T47D (cell line): ENCODE data around the gene SPATA31D3.
"Not testable (repeated sequence)": the region's sequence is repeated elsewhere in the genome, so short reads cannot be mapped to it uniquely, and the experiment has no call there.

Experiments
- DNase-seq, 2 experiments: peaks; one replicate each; pipeline versions ENCODE4 v3.0.0 to v3.0.0-alpha.2; 2011 to 2012; ENCODE audit warnings: low read depth in 1 of 2, low spot score in 1 of 2
- JUND ChIP-seq: IDR thresholded peaks from 2 replicates; pipeline ENCODE4 v1.6.1; 2012; ENCODE audit warnings: low read depth
- in situ Hi-C: cut with HindIII; loops from 2 replicates; pipeline ENCODE4 v1.10.0; 2016; ENCODE audit warnings: low sequenced_read_pairs, low pct_unique_long_range_greater_than_20kb

Gene SPATA31D3

GRCh38 chr9:81943393-81943792 lies at the start of gene SPATA31D3:
TSS of gene SPATA31D3 (plus strand) at chr9:81943500. CDS start at chr9:81943586, 86 bp downstream.
- in situ Hi-C loops = not testable (repeated sequence)

DNA sequence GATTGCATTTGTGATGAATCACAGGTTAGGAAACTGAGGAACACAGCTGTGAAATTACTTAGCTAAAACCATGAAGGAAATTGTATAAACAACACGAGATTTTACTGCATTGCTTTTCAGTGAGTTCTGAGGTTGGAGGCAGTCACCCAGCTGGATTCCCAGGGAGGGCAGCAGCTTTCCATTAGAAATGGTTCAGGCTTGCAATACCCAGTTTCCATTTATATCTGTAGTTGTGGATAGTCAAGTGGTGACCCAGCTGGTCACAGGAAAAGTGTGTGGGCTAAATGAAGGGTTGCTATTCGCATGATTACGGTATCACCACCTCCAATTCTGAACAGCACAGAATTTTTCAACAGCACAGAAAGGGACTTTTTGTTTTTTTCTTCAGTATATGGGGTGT lies 49.4 kb upstream of the SPATA31D3 start:
- in situ Hi-C loops = no loop called here
- no peak for DNase-seq
- no peak for TF ChIP-seq JUND

More at GRCh38 chr9:81943393-81943792, at the start of gene SPATA31D3:
- not testable (repeated sequence) for DNase-seq

- TF ChIP-seq JUND = no peak
- DNase-seq = no peak
- in situ Hi-C loops = no loop called here
These were observed 48.4 kb upstream of the SPATA31D3 start for GRCh38 chr9:81894891-81895290.

DNA sequence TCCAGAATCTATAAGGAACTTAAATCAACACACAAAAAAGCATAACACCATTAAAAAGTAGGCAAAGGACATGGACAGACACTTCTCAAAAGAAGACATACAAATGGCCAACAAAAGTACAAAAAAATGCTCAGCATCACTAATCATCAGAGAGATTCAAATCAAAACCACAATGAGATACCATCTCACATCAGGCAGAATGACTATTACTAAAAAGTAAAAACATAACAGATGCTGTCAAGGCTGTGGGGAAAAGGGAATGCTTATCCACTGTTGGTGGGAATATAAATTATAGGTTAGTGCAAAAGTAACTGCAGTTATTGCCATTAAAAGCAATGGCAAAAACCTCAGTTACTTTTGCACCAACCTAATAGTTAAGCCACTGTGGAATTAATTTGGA lies 47.2 kb upstream of the SPATA31D3 start:
- in situ Hi-C loops = no loop called here
- DNase-seq = no peak
- no peak for TF ChIP-seq JUND

DNA sequence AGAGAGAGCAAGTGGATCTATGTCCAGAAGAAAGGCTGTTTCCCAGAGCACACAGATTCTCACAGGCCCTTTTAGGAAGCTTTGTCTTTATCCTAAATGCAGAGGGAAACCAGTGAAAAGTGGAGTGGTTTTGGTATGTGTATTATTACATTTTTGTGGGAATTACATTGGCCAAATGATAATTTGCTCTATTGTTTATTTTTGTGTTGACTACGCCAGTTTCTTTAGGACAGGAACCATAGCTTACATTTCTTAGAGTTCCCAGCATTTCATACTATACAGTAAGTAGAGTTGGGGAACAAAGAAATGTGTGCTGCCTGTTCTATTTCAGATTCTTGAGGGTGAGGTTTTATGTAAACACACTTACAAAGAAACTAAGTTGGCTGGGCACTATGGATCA lies 44.4 kb upstream of the SPATA31D3 start:
- TF ChIP-seq JUND = no peak
- DNase-seq = no peak
- in situ Hi-C loops = no loop called here

- in situ Hi-C loops = no loop called here
- DNase-seq = no peak
- no peak for TF ChIP-seq JUND
These were observed 41.1 kb upstream of the SPATA31D3 start for GRCh38 chr9:81902196-81902595.

DNA sequence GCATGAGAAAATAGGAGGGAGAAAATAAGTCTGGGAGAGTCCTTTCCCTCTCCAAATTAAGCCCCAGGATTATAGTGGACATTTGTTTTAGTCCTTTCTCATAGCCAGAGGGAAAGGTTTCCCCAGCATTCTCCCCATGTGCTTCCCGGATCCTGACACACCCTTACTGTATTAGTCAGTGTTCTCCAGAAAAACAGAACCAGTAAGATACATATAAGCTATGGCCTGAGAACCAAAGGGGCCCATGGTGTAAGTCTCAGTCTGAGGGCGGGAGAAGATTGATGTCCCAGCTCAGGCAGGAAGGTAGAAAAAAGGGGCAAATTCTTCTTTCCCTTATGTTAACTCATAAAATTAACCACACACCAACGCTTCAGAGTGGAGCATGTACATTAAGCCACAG lies 40.7 kb upstream of the SPATA31D3 start:
- no peak for TF ChIP-seq JUND
- DNase-seq = no peak
- in situ Hi-C loops = no loop called here

GRCh38 chr9:81906671-81907070 lies 36.6 kb upstream of the SPATA31D3 start:
- DNase-seq = no peak
- in situ Hi-C loops = no loop called here

DNA sequence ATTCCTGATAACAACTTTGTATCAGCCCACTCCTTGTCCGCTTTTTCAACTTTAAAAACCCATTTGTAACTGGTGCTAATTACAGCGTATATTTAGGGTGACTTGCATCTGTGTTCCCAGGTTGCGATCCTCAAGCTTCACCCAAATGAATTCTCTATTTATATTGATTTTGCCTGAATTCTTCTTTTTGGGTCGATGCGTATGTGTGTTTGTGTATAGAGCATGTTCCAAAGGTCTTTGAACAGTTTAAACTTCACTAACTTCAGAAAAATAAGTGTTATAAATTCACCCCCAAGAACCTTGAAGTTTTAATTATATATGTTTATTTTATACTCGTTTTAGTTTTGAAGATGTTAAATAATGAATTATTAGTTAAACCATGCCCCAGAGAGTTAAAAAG lies 31.2 kb upstream of the SPATA31D3 start:
- no peak for TF ChIP-seq JUND
- no peak for DNase-seq
- in situ Hi-C loops = no loop called here

More at GRCh38 chr9:81906671-81907070, 36.6 kb upstream of the SPATA31D3 start:
- no peak for TF ChIP-seq JUND

- in situ Hi-C loops = no loop called here
- no peak for DNase-seq
- TF ChIP-seq JUND = no peak
These were observed 27.3 kb upstream of the SPATA31D3 start for GRCh38 chr9:81915801-81916505.

DNA sequence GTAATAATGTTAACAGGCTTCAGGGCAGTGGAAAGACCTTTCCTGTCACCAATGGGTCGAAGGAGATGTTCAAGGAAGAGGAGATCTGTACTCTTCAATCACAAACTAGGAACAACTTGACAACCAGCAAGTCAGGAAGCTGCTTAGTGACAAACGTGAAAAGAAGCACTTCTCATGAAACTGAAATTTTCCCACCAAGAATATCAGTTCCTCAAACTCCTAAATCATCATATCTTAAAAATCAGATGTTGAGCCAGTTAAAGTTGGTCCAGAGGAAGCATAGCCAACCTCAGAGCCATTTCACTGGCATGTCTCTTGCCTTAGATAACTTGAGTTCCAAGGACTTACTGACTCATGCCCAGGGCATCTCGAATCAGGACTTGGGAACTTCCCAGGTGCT lies 24.8 kb upstream of the SPATA31D3 start:
- in situ Hi-C loops, DNase-seq: not testable (repeated sequence)

DNA sequence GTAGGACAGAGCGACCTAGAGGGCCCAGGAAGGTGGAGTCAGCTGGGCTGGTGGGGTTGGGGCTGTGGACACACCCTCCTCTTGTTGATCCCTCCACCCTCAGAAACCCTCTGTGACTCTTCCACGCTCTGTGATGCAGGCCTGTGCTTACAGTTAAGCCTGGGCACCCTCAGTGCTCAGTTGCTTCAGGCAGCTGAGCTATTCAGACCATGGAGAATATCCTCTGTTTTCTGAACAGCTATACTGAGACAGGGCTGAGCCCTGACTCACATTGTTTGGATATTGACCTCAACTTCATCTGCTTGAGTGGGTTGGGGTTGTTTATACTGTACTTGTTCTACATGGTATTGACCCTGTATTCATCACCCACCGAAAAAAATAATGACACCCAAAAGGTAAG lies 15.0 kb upstream of the SPATA31D3 start, which contains the start of gene SPATA31D4:
Gene SPATA31D4, plus strand, starts transcription at position 124 of the 400 bp plus-strand sequence. Its CDS starts 86 bp downstream, at position 210.
- in situ Hi-C loops, DNase-seq: not testable (repeated sequence)

GRCh38 chr9:81930147-81930546 lies 13.2 kb upstream of the SPATA31D3 start:
- in situ Hi-C loops, DNase-seq: not testable (repeated sequence)

GRCh38 chr9:81933547-81933946 lies 9.8 kb upstream of the SPATA31D3 start:
- in situ Hi-C loops, DNase-seq: not testable (repeated sequence)

GRCh38 chr9:81948650-81949049 lies 5.3 kb downstream of the SPATA31D3 start:
- DNase-seq, in situ Hi-C loops: not testable (repeated sequence)
